HG03432 (cell line): Measurements from ENCODE around the gene SCAMP5.

Source experiments
- ATAC-seq: cut with Tn5 transposase; IDR thresholded peaks from one replicate; pipeline ENCODE4 v1.9.1; 2021; ENCODE audit warnings: mild to moderate bottlenecking, moderate library complexity; ENCODE audit not compliant: unreplicated experiment

The SCAMP5 gene

GRCh38 chr15:75067123-75067830 is 71.9 kb downstream of the SCAMP5 start:
- no peak for ATAC-seq

- ATAC-seq: no peak
Measured at GRCh38 chr15:75068748-75069147, 73.4 kb downstream of the SCAMP5 start.

GRCh38 chr15:75069301-75069925 is 74.0 kb downstream of the SCAMP5 start:
- peak; percentile 91 for ATAC-seq

- ATAC-seq: no peak
Measured at GRCh38 chr15:75070674-75071073, 75.3 kb downstream of the SCAMP5 start.
